Suprapubic skin (tissue), 4 donors: Measurements from ENCODE around the gene CYSRT1. TPM values are rescaled to one million over a fixed set of nuclear protein-coding genes. Genes with fewer than 3 reads are reported as not detected.
A peak's percentile ranks its signal among the peaks of the same experiment; 100 is the strongest.

Source experiments
- DNase-seq, 2 donors: peaks; one replicate each; pipeline ENCODE4 v3.0.0-alpha.2; 2019; ENCODE audit warnings: low spot score in 2 of 2
- H3K27ac ChIP-seq: fragments of 200-600 bp; sonication (generic); one replicate; pipeline ENCODE4 v1.5.1; 2019
- H3K27me3 ChIP-seq: fragments of 200-600 bp; sonication (generic); one replicate; pipeline ENCODE4 v1.5.1; 2019
- H3K36me3 ChIP-seq: fragments of 200-600 bp; sonication (generic); one replicate; pipeline ENCODE4 v1.5.1; 2019
- H3K4me1 ChIP-seq: fragments of 200-600 bp; sonication (generic); one replicate; pipeline ENCODE4 v1.5.1; 2019
- H3K4me3 ChIP-seq: fragments of 200-600 bp; sonication (generic); one replicate; pipeline ENCODE4 v1.5.1; 2019; ENCODE audit warnings: mild to moderate bottlenecking
- H3K9me3 ChIP-seq: fragments of 200-600 bp; sonication (generic); one replicate; pipeline ENCODE4 v1.5.1; 2019
- EP300 ChIP-seq: sonication (generic); formaldehyde crosslinking; IDR thresholded peaks from one replicate; pipeline ENCODE4 v1.6.1; 2017; ENCODE audit warnings: antibody characterized with exemption
- POLR2A ChIP-seq, 2 donors: fragments of 450-650 bp; IDR thresholded peaks; one replicate each; pipeline ENCODE4 v1.6.1; 2017; ENCODE audit warnings: antibody characterized with exemption in 2 of 2, mild to moderate bottlenecking in 2 of 2, moderate library complexity in 2 of 2
- POLR2AphosphoS5 ChIP-seq, 3 donors: sonication (generic); formaldehyde crosslinking; IDR thresholded peaks; one replicate each; pipeline ENCODE4 v1.6.1; 2017; ENCODE audit warnings: antibody characterized with exemption in 3 of 3
- WGBS: methylation state at CpG from one replicate; pipeline ENCODE4 v1.1.5; 2018; 5-methylcytosine and 5-hydroxymethylcytosine counted together
- total RNA-seq, 4 donors: library from RNA; depleted of rRNA; stranded (reverse); fragments of >200 nt; gene quantifications; one replicate each; pipeline ENCODE4 v1.1.0, GENCODE V29; 2016
- TF ChIP-seq, protein P1 (sequence below), 2 donors: fragments of 200-600 bp in 1 of 2; fragments of 450-650 bp in 1 of 2; sonication (generic) in 1 of 2; IDR thresholded peaks; one replicate each; pipeline ENCODE4 v1.5.1; 2016 to 2019; ENCODE audit warnings: antibody characterized with exemption in 2 of 2, mild to moderate bottlenecking in 1 of 2, moderate library complexity in 1 of 2

The CYSRT1 gene
- total RNA-seq, 4 donors from 2014 or later, result 22.8 to 65.7 (median 44.2) TPM

DNA sequence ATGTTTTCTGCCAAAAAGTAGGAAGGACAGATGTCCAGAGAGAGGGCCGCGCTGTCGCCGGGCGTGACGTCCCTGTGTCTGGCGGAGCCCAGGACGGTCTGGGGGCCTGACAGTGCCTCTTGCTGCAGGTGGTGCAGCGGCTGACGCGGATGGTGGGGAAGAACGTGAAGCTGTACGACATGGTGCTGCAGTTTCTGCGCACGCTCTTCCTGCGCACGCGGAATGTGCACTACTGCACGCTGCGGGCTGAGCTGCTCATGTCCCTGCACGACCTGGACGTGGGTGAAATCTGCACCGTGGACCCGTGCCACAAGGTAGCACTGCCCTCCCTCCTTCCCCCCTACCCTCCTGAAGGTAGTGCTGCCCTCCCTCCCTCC, 37.9 kb downstream of the CYSRT1 start:
- Histone ChIP-seq H3K9me3 (no peaks in the 10 kb centered on the region), H3K27me3 (no peaks in the 10 kb centered on the region), H3K36me3 (peaks cover 49% of the 10 kb centered on the region), H3K4me1 (peaks cover 5% of the 10 kb centered on the region), H3K27ac (no peak overlapping the region), H3K4me3 (no peak overlapping the region)
- 92% methylated on average over 24 of the region's 24 CpGs for WGBS
- TF ChIP-seq POLR2A (IDR thresholded peaks at IDR 0.05), result no peak
- TF ChIP-seq EP300, result no peak
- no peak for TF ChIP-seq POLR2AphosphoS5 (IDR thresholded peaks at IDR 0.05)
- TF ChIP-seq, protein P1, sequence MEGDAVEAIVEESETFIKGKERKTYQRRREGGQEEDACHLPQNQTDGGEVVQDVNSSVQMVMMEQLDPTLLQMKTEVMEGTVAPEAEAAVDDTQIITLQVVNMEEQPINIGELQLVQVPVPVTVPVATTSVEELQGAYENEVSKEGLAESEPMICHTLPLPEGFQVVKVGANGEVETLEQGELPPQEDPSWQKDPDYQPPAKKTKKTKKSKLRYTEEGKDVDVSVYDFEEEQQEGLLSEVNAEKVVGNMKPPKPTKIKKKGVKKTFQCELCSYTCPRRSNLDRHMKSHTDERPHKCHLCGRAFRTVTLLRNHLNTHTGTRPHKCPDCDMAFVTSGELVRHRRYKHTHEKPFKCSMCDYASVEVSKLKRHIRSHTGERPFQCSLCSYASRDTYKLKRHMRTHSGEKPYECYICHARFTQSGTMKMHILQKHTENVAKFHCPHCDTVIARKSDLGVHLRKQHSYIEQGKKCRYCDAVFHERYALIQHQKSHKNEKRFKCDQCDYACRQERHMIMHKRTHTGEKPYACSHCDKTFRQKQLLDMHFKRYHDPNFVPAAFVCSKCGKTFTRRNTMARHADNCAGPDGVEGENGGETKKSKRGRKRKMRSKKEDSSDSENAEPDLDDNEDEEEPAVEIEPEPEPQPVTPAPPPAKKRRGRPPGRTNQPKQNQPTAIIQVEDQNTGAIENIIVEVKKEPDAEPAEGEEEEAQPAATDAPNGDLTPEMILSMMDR (IDR thresholded peaks at IDR 0.05), result no peak
- DNase-seq, result peak in 1 of 2 donors; percentile 64

DNA sequence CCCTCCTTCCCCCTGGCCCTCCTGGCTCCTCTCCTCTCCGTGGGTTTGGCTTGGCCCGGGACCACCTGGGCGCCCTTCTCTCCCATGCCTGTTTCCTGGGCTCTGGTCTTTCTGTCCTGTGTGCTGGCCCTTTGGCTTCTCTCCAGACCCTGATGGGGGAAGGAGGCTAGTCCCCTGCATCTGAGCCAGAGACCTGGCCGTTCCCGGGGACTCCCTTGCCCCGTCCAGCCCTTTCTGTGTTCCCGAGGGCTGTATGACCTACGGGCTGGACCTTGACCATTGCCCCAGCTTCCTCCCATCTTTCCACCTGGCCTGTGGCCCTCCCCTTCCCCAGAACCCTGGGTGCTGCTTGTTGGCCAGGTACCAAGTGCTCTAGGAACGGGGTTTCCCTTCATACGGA, 38.5 kb downstream of the CYSRT1 start:
- no peak for DNase-seq
- no peak overlapping the region for H3K4me3 ChIP-seq
- H3K27ac ChIP-seq, result no peak overlapping the region
- no peaks in the 10 kb centered on the region for H3K27me3 ChIP-seq
- no peaks in the 10 kb centered on the region for H3K9me3 ChIP-seq
- H3K4me1 ChIP-seq, result peaks cover 8% of the 10 kb centered on the region
- peaks cover 53% of the 10 kb centered on the region for H3K36me3 ChIP-seq
- 81% methylated on average over 10 of the region's 10 CpGs for WGBS
- TF ChIP-seq POLR2A (IDR thresholded peaks at IDR 0.05), result no peak
- TF ChIP-seq, protein P1 (IDR thresholded peaks at IDR 0.05), result no peak
- no peak for TF ChIP-seq POLR2AphosphoS5 (IDR thresholded peaks at IDR 0.05)
- TF ChIP-seq EP300, result no peak

DNA sequence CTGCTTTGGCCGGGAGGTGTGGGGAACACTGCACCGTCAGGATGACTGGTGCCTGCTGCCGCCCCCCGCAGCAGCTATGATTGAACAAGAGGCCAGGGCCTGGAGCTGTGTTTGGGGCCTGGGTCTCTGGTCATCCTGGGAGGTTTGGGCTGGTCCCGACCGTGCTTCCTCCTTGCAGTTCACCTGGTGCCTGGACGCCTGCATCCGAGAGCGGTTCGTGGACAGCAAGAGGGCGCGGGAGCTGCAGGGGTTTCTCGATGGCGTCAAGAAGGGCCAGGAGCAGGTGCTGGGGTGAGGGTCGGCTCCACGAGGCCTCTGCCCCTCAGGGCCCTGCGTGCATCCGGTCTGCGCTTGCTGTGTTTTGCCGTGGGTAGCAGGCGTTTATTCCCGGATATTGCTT, 39.1 kb downstream of the CYSRT1 start:
- DNase-seq, result no peak
- 92% methylated on average over 21 of the region's 22 CpGs for WGBS
- peaks cover 55% of the 10 kb centered on the region for H3K36me3 ChIP-seq

DNA sequence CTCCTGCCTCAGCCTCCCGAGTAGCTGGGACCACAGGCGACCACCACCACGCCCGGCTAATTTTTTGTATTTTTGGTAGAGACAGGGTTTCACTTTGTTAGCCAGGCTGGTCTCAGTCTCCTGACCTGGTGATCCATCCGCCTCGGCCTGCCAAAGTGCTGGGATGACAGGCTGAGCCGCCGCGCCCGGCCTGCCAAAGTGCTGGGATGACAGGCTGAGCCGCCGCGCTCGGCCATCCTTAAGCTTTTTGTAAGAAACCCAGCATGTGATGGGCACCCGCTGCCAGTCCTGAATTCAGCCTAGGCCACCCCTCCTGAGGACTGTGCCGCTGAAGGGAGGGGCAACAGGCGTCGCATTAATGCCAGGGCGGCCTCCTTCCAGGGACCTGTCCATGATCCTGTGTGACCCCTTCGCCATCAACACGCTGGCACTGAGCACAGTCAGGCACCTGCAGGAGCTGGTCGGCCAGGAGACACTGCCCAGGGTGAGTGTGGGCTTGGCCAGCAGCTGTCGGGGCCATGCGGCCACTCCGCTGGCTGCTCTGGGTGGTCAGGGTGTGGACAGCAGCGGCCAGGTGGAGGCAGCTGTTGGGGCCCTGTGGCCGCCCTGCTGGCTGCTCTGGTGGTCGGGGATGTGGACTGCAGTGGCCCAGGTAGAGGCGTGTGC, 40.7 kb downstream of the CYSRT1 start:
- no peaks in the 10 kb centered on the region for H3K9me3 ChIP-seq
- H3K4me3 ChIP-seq, result no peak overlapping the region
- WGBS, result over 99% methylated on average over 9 of the region's 29 CpGs
- TF ChIP-seq POLR2AphosphoS5 (IDR thresholded peaks at IDR 0.05) (no peak), POLR2A (IDR thresholded peaks at IDR 0.05) (no peak), EP300 (no peak)
- TF ChIP-seq, protein P1 (IDR thresholded peaks at IDR 0.05), result no peak
- peak in 1 of 2 donors; percentile 76 for DNase-seq
- H3K27me3 ChIP-seq, result no peaks in the 10 kb centered on the region
- peaks cover 53% of the 10 kb centered on the region for H3K36me3 ChIP-seq
- H3K27ac ChIP-seq, result no peak overlapping the region
- H3K4me1 ChIP-seq, result peaks cover 23% of the 10 kb centered on the region

More for the DNA sequence above, 39.1 kb downstream of the CYSRT1 start:
- Histone ChIP-seq H3K27me3 (no peaks in the 10 kb centered on the region), H3K4me1 (peaks cover 14% of the 10 kb centered on the region), H3K4me3 (no peak overlapping the region), H3K27ac (no peak overlapping the region), H3K9me3 (no peaks in the 10 kb centered on the region)
- no peak for TF ChIP-seq POLR2AphosphoS5 (IDR thresholded peaks at IDR 0.05)
- TF ChIP-seq EP300, result no peak
- TF ChIP-seq POLR2A (IDR thresholded peaks at IDR 0.05), result no peak
- TF ChIP-seq, protein P1 (IDR thresholded peaks at IDR 0.05), result no peak

DNA sequence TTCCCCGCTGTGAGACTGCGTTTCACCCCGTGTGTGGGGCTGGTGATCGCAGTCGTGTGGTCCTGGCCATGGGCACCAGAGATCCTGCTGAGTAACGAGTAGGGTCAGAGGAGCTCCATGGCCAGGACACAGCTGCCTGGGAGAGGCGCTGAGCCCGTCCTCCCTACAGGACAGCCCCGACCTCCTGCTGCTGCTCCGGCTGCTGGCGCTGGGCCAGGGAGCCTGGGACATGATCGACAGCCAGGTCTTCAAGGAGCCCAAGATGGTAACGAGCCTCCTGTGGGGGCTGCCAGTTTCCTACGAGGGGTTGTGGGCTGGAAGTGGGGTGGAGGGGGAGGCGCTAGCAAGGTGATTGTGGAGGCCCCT, 41.2 kb downstream of the CYSRT1 start:
- peak in 1 of 2 donors; percentile 76 for DNase-seq
- Histone ChIP-seq H3K36me3 (peaks cover 53% of the 10 kb centered on the region), H3K4me1 (peaks cover 27% of the 10 kb centered on the region), H3K27ac (no peak overlapping the region), H3K27me3 (no peaks in the 10 kb centered on the region), H3K9me3 (no peaks in the 10 kb centered on the region), H3K4me3 (no peak overlapping the region)
- TF ChIP-seq, protein P1 (IDR thresholded peaks at IDR 0.05), result no peak
- TF ChIP-seq EP300, result no peak
- TF ChIP-seq POLR2AphosphoS5 (IDR thresholded peaks at IDR 0.05), result no peak
- no peak for TF ChIP-seq POLR2A (IDR thresholded peaks at IDR 0.05)
- WGBS, result 92% methylated on average over 5 of the region's 15 CpGs
